HEK293 (cell line): ENCODE measurements around the gene TXNDC8.
A peak's percentile ranks its signal among the peaks of the same experiment; 100 is the strongest.

Experiments
- CTCF ChIA-PET: fragments of 350-600 bp; formaldehyde crosslinking; extraction: SDS; loops from one replicate; lab custom pipeline; 2021; ENCODE audit warnings: antibody characterized with exemption; lab: Yijun Ruan, JAX
- POLR2A ChIA-PET: fragments of 300-600 bp; formaldehyde crosslinking; extraction: SDS; loops from one replicate; lab custom pipeline; 2020; ENCODE audit warnings: antibody characterized with exemption, inconsistent platforms; lab: Yijun Ruan, JAX
- H3K27ac ChIP-seq: fragments of 200-500 bp; sonication (Bioruptor generic); 2 replicates; pipeline ENCODE4 v1.5.1; 2014; ENCODE audit warnings: low read depth, low read length, control low read depth, inconsistent platforms; ENCODE audit errors: extremely low read depth
- H3K36me3 ChIP-seq, 2 experiments: fragments of 200-500 bp in 1 of 2; sonication (Bioruptor generic) in 1 of 2; 1 replicate in 1 of 2; 2 replicates in 1 of 2; pipeline ENCODE4 v1.5.1; 2014 to 2017; ENCODE audit warnings: inconsistent platforms in 2 of 2, low read length in 2 of 2; ENCODE audit not compliant: control insufficient read depth in 2 of 2, insufficient read depth in 1 of 2
- H3K4me1 ChIP-seq: fragments of 200-500 bp; sonication (Bioruptor generic); 2 replicates; pipeline ENCODE4 v1.5.1; 2014; ENCODE audit warnings: mild to moderate bottlenecking, low read length, inconsistent platforms; ENCODE audit not compliant: control insufficient read depth, insufficient read depth
- H3K4me3 ChIP-seq: 2 replicates; pipeline ENCODE4 v1.5.1; 2011; ENCODE audit warnings: low read depth, mild to moderate bottlenecking, control low read depth, low read length, moderate library complexity
- H3K9me3 ChIP-seq: fragments of 200-500 bp; sonication (Bioruptor generic); 2 replicates; pipeline ENCODE4 v1.5.1; 2014; ENCODE audit warnings: low read depth, low read length, inconsistent platforms; ENCODE audit not compliant: control insufficient read depth, insufficient read depth
- BCL11B ChIP-seq: fragments of 450-650 bp; formaldehyde crosslinking; IDR thresholded peaks from 2 replicates; pipeline ENCODE4 v1.5.1; 2016; ENCODE audit warnings: low read depth, missing biosample characterization, missing genetic modification characterization
- FEZF1 ChIP-seq: fragments of 450-650 bp; formaldehyde crosslinking; IDR thresholded peaks from 2 replicates; pipeline ENCODE4 v1.5.1; 2016; ENCODE audit warnings: missing biosample characterization, missing genetic modification characterization
- GFI1B ChIP-seq: fragments of 450-650 bp; formaldehyde crosslinking; IDR thresholded peaks from 2 replicates; pipeline ENCODE4 v1.5.1; 2016; ENCODE audit warnings: missing biosample characterization, missing genetic modification characterization
- GLIS2 ChIP-seq: fragments of 450-650 bp; formaldehyde crosslinking; IDR thresholded peaks from 2 replicates; pipeline ENCODE4 v1.5.1; 2016; ENCODE audit warnings: missing biosample characterization, missing genetic modification characterization
- HOXC10 ChIP-seq: sonication (generic); formaldehyde crosslinking; IDR thresholded peaks from 2 replicates; pipeline ENCODE4 v1.8.1; 2023; ENCODE audit warnings: mild to moderate bottlenecking, missing genetic modification reagents
- KLF9 ChIP-seq: fragments of 450-650 bp; formaldehyde crosslinking; IDR thresholded peaks from 2 replicates; pipeline ENCODE4 v1.5.1; 2016; ENCODE audit warnings: missing biosample characterization, missing genetic modification characterization, low read depth
- OVOL3 ChIP-seq: fragments of 450-650 bp; formaldehyde crosslinking; IDR thresholded peaks from 2 replicates; pipeline ENCODE4 v1.5.1; 2016; ENCODE audit warnings: missing biosample characterization, missing genetic modification characterization
- SP2 ChIP-seq: fragments of 450-650 bp; formaldehyde crosslinking; IDR thresholded peaks from 2 replicates; pipeline ENCODE4 v1.5.1; 2016; ENCODE audit warnings: missing biosample characterization, missing genetic modification characterization
- SP7 ChIP-seq: fragments of 450-650 bp; formaldehyde crosslinking; IDR thresholded peaks from 2 replicates; pipeline ENCODE4 v1.5.1; 2016; ENCODE audit warnings: missing biosample characterization, missing genetic modification characterization
- ZBTB48 ChIP-seq: fragments of 450-650 bp; formaldehyde crosslinking; IDR thresholded peaks from 2 replicates; pipeline ENCODE4 v1.5.1; 2016; ENCODE audit warnings: missing biosample characterization, missing genetic modification characterization
- ZEB2 ChIP-seq: fragments of 450-650 bp; formaldehyde crosslinking; IDR thresholded peaks from 2 replicates; pipeline ENCODE4 v1.5.1; 2016; ENCODE audit warnings: missing biosample characterization, missing genetic modification characterization
- ZFP69B ChIP-seq: fragments of 450-650 bp; formaldehyde crosslinking; IDR thresholded peaks from 2 replicates; pipeline ENCODE4 v1.5.1; 2016; ENCODE audit warnings: missing biosample characterization, missing genetic modification characterization
- ZNF112 ChIP-seq: fragments of 450-650 bp; formaldehyde crosslinking; IDR thresholded peaks from 2 replicates; pipeline ENCODE4 v1.5.0; 2017; ENCODE audit warnings: missing biosample characterization, missing genetic modification characterization
- ZNF133 ChIP-seq: fragments of 450-650 bp; formaldehyde crosslinking; IDR thresholded peaks from 2 replicates; pipeline ENCODE4 v1.5.1; 2016; ENCODE audit warnings: missing biosample characterization, missing genetic modification characterization
- ZNF169 ChIP-seq: fragments of 450-650 bp; formaldehyde crosslinking; IDR thresholded peaks from 2 replicates; pipeline ENCODE4 v1.5.1; 2016; ENCODE audit warnings: missing biosample characterization, missing genetic modification characterization
- ZNF2 ChIP-seq: fragments of 450-650 bp; formaldehyde crosslinking; IDR thresholded peaks from 2 replicates; pipeline ENCODE4 v1.5.1; 2016; ENCODE audit warnings: missing biosample characterization, missing genetic modification characterization
- ZNF211 ChIP-seq: fragments of 450-650 bp; formaldehyde crosslinking; IDR thresholded peaks from 2 replicates; pipeline ENCODE4 v1.5.1; 2016; ENCODE audit warnings: low read depth, missing biosample characterization, missing genetic modification characterization
- ZNF248 ChIP-seq: fragments of 450-650 bp; formaldehyde crosslinking; IDR thresholded peaks from 2 replicates; pipeline ENCODE4 v1.5.1; 2017; ENCODE audit warnings: missing biosample characterization, missing genetic modification characterization
- ZNF48 ChIP-seq: fragments of 450-650 bp; formaldehyde crosslinking; IDR thresholded peaks from 2 replicates; pipeline ENCODE4 v1.5.1; 2016; ENCODE audit warnings: missing biosample characterization, missing genetic modification characterization
- ZNF629 ChIP-seq: fragments of 450-650 bp; formaldehyde crosslinking; IDR thresholded peaks from 2 replicates; pipeline ENCODE4 v1.5.1; 2017; ENCODE audit warnings: missing biosample characterization, missing genetic modification characterization
- ZNF777 ChIP-seq: fragments of 450-650 bp; formaldehyde crosslinking; IDR thresholded peaks from 2 replicates; pipeline ENCODE4 v1.5.1; 2017; ENCODE audit warnings: missing biosample characterization, missing genetic modification characterization, borderline replicate concordance
- TF ChIP-seq, protein P1 (sequence below): fragments of 450-650 bp; formaldehyde crosslinking; IDR thresholded peaks from 2 replicates; pipeline ENCODE4 v1.5.0; 2017; ENCODE audit warnings: missing biosample characterization, missing genetic modification characterization, borderline replicate concordance
- TF ChIP-seq, protein P2 (sequence below): fragments of 450-650 bp; formaldehyde crosslinking; IDR thresholded peaks from 2 replicates; pipeline ENCODE4 v1.5.1; 2016; ENCODE audit warnings: missing biosample characterization, missing genetic modification characterization
- TF ChIP-seq, protein P3 (sequence below): fragments of 450-650 bp; formaldehyde crosslinking; IDR thresholded peaks from 2 replicates; pipeline ENCODE4 v1.5.1; 2016; ENCODE audit warnings: missing biosample characterization, missing genetic modification characterization
- TF ChIP-seq, protein P4 (sequence below): fragments of 450-650 bp; formaldehyde crosslinking; IDR thresholded peaks from 2 replicates; pipeline ENCODE4 v1.5.1; 2016; ENCODE audit warnings: missing biosample characterization, missing genetic modification characterization
- TF ChIP-seq, protein P5 (sequence below): fragments of 450-650 bp; formaldehyde crosslinking; IDR thresholded peaks from 2 replicates; pipeline ENCODE4 v1.5.1; 2016; ENCODE audit warnings: missing biosample characterization, missing genetic modification characterization
- TF ChIP-seq, protein P6 (sequence below): fragments of 450-650 bp; formaldehyde crosslinking; IDR thresholded peaks from 2 replicates; pipeline ENCODE4 v1.5.1; 2017; ENCODE audit warnings: missing biosample characterization, missing genetic modification characterization

TXNDC8 gene

DNA sequence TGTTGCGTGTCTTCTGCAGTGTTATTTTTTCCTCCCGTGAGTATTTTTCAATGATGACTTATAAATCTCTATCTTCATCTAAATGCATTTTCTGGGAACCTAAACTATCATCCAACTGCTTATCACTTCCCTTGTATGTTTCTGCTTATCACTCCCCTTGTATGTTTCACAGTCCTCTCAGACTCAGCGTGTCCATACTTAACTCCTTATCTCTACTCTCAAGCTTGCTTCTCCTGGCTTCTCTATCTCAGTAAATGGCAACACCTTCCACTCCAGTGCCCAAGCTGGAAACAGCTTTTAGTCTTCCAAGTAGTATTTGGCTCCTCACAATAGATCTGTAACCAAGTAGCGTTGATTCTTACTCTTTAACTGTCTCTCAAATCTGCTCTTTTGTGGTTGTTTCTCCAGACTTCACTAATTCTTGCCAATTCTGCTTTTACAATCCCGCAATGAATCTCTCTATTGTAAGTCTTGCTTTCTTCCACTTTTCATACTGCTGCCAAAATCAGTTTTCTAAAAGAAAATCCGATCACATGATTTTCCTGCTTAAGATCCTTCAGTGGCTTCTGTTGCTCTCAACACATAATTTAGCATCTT lies 33.8 kb upstream of the TXNDC8 start:
- H3K4me1 ChIP-seq = no peaks in the 10 kb centered on the region
- H3K36me3 ChIP-seq = no peaks in the 10 kb centered on the region
- H3K9me3 ChIP-seq = no peaks in the 10 kb centered on the region
- no peak overlapping the region for H3K27ac ChIP-seq
- TF ChIP-seq ZBTB48 (tag by site-specific recombination) = no peak
- no peak for TF ChIP-seq ZNF211 (tag by site-specific recombination)
- TF ChIP-seq SP2 = no peak
- TF ChIP-seq ZFP69B (tag by site-specific recombination) = no peak
- TF ChIP-seq, protein P1, sequence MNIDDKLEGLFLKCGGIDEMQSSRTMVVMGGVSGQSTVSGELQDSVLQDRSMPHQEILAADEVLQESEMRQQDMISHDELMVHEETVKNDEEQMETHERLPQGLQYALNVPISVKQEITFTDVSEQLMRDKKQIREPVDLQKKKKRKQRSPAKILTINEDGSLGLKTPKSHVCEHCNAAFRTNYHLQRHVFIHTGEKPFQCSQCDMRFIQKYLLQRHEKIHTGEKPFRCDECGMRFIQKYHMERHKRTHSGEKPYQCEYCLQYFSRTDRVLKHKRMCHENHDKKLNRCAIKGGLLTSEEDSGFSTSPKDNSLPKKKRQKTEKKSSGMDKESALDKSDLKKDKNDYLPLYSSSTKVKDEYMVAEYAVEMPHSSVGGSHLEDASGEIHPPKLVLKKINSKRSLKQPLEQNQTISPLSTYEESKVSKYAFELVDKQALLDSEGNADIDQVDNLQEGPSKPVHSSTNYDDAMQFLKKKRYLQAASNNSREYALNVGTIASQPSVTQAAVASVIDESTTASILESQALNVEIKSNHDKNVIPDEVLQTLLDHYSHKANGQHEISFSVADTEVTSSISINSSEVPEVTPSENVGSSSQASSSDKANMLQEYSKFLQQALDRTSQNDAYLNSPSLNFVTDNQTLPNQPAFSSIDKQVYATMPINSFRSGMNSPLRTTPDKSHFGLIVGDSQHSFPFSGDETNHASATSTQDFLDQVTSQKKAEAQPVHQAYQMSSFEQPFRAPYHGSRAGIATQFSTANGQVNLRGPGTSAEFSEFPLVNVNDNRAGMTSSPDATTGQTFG = no peak
- no peak for TF ChIP-seq ZNF2
- TF ChIP-seq ZNF48 (tag by site-specific recombination) = no peak
- TF ChIP-seq, protein P2, sequence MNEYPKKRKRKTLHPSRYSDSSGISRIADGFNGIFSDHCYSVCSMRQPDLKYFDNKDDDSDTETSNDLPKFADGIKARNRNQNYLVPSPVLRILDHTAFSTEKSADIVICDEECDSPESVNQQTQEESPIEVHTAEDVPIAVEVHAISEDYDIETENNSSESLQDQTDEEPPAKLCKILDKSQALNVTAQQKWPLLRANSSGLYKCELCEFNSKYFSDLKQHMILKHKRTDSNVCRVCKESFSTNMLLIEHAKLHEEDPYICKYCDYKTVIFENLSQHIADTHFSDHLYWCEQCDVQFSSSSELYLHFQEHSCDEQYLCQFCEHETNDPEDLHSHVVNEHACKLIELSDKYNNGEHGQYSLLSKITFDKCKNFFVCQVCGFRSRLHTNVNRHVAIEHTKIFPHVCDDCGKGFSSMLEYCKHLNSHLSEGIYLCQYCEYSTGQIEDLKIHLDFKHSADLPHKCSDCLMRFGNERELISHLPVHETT = no peak
- no peak for TF ChIP-seq GLIS2
- TF ChIP-seq ZNF112 (tag by site-specific recombination) = no peak
- no peak for TF ChIP-seq HOXC10 (CRISPR knock-in tag)
- POLR2A ChIA-PET = no interaction called here
- CTCF ChIA-PET = interaction anchor here (0.5 to 1.1 kb wide), 2 partner anchors 31 to 66 kb away, joined by 3 to 4 read pairs; no protein-coding TSS in a partner anchor
- H3K4me3 ChIP-seq = no peak overlapping the region

DNA sequence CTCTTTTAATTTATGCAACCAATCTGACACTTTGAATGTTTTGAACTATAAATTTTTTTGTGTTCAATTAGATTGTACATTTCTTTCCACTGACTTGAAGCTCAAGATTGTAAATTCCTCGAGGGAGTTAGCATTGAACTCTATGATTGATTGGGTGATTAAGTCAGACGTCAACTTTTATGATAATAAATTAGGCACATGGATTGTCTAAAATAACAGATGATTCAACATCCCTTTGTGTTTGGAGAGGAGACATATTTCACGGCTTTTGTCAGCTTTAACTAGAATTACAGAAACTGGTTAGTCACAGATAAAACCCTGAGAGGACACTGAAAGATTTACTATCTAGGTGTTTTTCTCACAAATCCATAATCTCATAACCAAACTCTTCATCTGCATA lies 32.7 kb upstream of the TXNDC8 start:
- Histone ChIP-seq H3K4me1 (no peaks in the 10 kb centered on the region), H3K9me3 (no peaks in the 10 kb centered on the region), H3K4me3 (no peak overlapping the region), H3K36me3 (no peaks in the 10 kb centered on the region), H3K27ac (no peak overlapping the region)
- ChIA-PET CTCF (interaction anchor here (0.6 kb wide), 1 partner anchor 127 kb away, joined by 3 read pairs; no protein-coding TSS in a partner anchor), POLR2A (no interaction called here)
- peak; percentile 94 for TF ChIP-seq FEZF1 (tag by site-specific recombination)
- TF ChIP-seq ZNF777 (tag by site-specific recombination) = no peak
- TF ChIP-seq, protein P3, sequence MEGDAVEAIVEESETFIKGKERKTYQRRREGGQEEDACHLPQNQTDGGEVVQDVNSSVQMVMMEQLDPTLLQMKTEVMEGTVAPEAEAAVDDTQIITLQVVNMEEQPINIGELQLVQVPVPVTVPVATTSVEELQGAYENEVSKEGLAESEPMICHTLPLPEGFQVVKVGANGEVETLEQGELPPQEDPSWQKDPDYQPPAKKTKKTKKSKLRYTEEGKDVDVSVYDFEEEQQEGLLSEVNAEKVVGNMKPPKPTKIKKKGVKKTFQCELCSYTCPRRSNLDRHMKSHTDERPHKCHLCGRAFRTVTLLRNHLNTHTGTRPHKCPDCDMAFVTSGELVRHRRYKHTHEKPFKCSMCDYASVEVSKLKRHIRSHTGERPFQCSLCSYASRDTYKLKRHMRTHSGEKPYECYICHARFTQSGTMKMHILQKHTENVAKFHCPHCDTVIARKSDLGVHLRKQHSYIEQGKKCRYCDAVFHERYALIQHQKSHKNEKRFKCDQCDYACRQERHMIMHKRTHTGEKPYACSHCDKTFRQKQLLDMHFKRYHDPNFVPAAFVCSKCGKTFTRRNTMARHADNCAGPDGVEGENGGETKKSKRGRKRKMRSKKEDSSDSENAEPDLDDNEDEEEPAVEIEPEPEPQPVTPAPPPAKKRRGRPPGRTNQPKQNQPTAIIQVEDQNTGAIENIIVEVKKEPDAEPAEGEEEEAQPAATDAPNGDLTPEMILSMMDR (tag by site-specific recombination) = no peak
- TF ChIP-seq ZEB2 = peak; percentile 98
- peak; percentile 91 for TF ChIP-seq GFI1B
- TF ChIP-seq OVOL3 (tag by site-specific recombination) = 0 out of 2 replicates have a peak, but pooled peaks have one; percentile 62
- TF ChIP-seq, protein P4, sequence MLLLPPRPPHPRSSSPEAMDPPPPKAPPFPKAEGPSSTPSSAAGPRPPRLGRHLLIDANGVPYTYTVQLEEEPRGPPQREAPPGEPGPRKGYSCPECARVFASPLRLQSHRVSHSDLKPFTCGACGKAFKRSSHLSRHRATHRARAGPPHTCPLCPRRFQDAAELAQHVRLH (tag by site-specific recombination) = peak; percentile 78; the same call in 1 of the 2 replicates
- no peak for TF ChIP-seq ZNF133 (tag by site-specific recombination)
- TF ChIP-seq BCL11B (tag by site-specific recombination) = peak; percentile 86
- peak; percentile 28; the same call in 1 of the 2 replicates for TF ChIP-seq ZNF248
- peak; percentile 88 for TF ChIP-seq SP7
- TF ChIP-seq, protein P5, sequence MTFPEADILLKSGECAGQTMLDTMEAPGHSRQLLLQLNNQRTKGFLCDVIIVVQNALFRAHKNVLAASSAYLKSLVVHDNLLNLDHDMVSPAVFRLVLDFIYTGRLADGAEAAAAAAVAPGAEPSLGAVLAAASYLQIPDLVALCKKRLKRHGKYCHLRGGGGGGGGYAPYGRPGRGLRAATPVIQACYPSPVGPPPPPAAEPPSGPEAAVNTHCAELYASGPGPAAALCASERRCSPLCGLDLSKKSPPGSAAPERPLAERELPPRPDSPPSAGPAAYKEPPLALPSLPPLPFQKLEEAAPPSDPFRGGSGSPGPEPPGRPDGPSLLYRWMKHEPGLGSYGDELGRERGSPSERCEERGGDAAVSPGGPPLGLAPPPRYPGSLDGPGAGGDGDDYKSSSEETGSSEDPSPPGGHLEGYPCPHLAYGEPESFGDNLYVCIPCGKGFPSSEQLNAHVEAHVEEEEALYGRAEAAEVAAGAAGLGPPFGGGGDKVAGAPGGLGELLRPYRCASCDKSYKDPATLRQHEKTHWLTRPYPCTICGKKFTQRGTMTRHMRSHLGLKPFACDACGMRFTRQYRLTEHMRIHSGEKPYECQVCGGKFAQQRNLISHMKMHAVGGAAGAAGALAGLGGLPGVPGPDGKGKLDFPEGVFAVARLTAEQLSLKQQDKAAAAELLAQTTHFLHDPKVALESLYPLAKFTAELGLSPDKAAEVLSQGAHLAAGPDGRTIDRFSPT (tag by site-specific recombination) = peak; percentile 95
- TF ChIP-seq, protein P6, sequence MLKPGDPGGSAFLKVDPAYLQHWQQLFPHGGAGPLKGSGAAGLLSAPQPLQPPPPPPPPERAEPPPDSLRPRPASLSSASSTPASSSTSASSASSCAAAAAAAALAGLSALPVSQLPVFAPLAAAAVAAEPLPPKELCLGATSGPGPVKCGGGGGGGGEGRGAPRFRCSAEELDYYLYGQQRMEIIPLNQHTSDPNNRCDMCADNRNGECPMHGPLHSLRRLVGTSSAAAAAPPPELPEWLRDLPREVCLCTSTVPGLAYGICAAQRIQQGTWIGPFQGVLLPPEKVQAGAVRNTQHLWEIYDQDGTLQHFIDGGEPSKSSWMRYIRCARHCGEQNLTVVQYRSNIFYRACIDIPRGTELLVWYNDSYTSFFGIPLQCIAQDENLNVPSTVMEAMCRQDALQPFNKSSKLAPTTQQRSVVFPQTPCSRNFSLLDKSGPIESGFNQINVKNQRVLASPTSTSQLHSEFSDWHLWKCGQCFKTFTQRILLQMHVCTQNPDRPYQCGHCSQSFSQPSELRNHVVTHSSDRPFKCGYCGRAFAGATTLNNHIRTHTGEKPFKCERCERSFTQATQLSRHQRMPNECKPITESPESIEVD = peak; percentile 81
- peak; percentile 89 for TF ChIP-seq ZNF629 (tag by site-specific recombination)
- no peak for TF ChIP-seq ZNF169
- no peak for TF ChIP-seq KLF9
